HepG2 (cell line): ENCODE measurements around the gene NFS1. TPM values are rescaled to one million over a fixed set of nuclear protein-coding genes. Genes with fewer than 3 reads are reported as not detected.

Source experiments
- AGO2 ChIP-seq: fragments of 200-400 bp; formaldehyde crosslinking; optimal IDR thresholded peaks from 2 replicates; pipeline ENCODE3; 2017; ENCODE audit warnings: mild to moderate bottlenecking, low read depth, low read length, moderate library complexity
- CREBL2 ChIP-seq: sonication (generic); formaldehyde crosslinking; IDR thresholded peaks from 2 replicates; pipeline ENCODE4 v1.8.1; 2023; ENCODE audit warnings: missing genetic modification reagents, mild to moderate bottlenecking, borderline replicate concordance
- HOMEZ ChIP-seq: IDR thresholded peaks from 2 replicates; pipeline ENCODE4 v1.6.1; 2016; ENCODE audit warnings: low read depth
- IRX3 ChIP-seq: sonication (generic); formaldehyde crosslinking; IDR thresholded peaks from 2 replicates; pipeline ENCODE4 v1.8.1; 2023; ENCODE audit warnings: mild to moderate bottlenecking, low read depth, missing genetic modification reagents, borderline replicate concordance
- KDM4B ChIP-seq: sonication (generic); formaldehyde crosslinking; IDR thresholded peaks from 2 replicates; pipeline ENCODE4 v1.4.0; 2020; ENCODE audit warnings: missing genetic modification reagents
- SNAPC5 ChIP-seq: sonication (generic); formaldehyde crosslinking; IDR thresholded peaks from 2 replicates; pipeline ENCODE4 v1.8.1; 2023; ENCODE audit warnings: mild to moderate bottlenecking, missing genetic modification reagents, borderline replicate concordance
- TGIF2 ChIP-seq: IDR thresholded peaks from 2 replicates; pipeline ENCODE4 v1.6.1; 2016; ENCODE audit warnings: control low read depth, missing compliant biosample characterization
- ZHX2 ChIP-seq, 2 experiments: sonication (generic) in 1 of 2; formaldehyde crosslinking in 1 of 2; IDR thresholded peaks; 2 replicates each; pipeline versions ENCODE4 v1.6.1 to v1.9.0; 2014 to 2022; ENCODE audit warnings: antibody characterized with exemption in 1 of 2, borderline replicate concordance in 1 of 2, inconsistent platforms in 1 of 2, low read depth in 1 of 2, missing genetic modification reagents in 1 of 2
- ZNF34 ChIP-seq: sonication (generic); formaldehyde crosslinking; IDR thresholded peaks from 2 replicates; pipeline ENCODE4 v1.4.0; 2020; ENCODE audit warnings: mild to moderate bottlenecking, missing genetic modification reagents, borderline replicate concordance
- ZNF354B ChIP-seq: sonication (generic); formaldehyde crosslinking; IDR thresholded peaks from 2 replicates; pipeline ENCODE4 v1.8.0; 2022; ENCODE audit warnings: mild to moderate bottlenecking, missing genetic modification reagents
- ZNF547 ChIP-seq: sonication (generic); formaldehyde crosslinking; IDR thresholded peaks from 2 replicates; pipeline ENCODE4 v1.5.1; 2020; ENCODE audit warnings: mild to moderate bottlenecking, missing genetic modification reagents
- ZNF572 ChIP-seq: sonication (generic); formaldehyde crosslinking; IDR thresholded peaks from 2 replicates; pipeline ENCODE4 v1.5.1; 2020; ENCODE audit warnings: mild to moderate bottlenecking, missing genetic modification reagents
- ZNF619 ChIP-seq: sonication (generic); formaldehyde crosslinking; IDR thresholded peaks from 2 replicates; pipeline ENCODE4 v1.4.0; 2020; ENCODE audit warnings: mild to moderate bottlenecking, missing genetic modification reagents
- ZNF768 ChIP-seq: sonication (generic); formaldehyde crosslinking; IDR thresholded peaks from 2 replicates; pipeline ENCODE4 v1.4.0; 2020; ENCODE audit warnings: missing genetic modification reagents
- ZNF850 ChIP-seq: sonication (generic); formaldehyde crosslinking; conservative IDR thresholded peaks from 2 replicates; pipeline ENCODE4 v1.9.0; 2021; ENCODE audit warnings: mild to moderate bottlenecking, missing genetic modification reagents
- ZSCAN21 ChIP-seq: sonication (generic); formaldehyde crosslinking; IDR thresholded peaks from 2 replicates; pipeline ENCODE4 v1.8.0; 2022; ENCODE audit warnings: mild to moderate bottlenecking, missing genetic modification reagents, moderate library complexity, borderline replicate concordance
- polyA plus RNA-seq, 8 experiments: library from polyadenylated mRNA; depleted of rRNA in 3 of 8; stranded (reverse) in 7 of 8; unstranded in 1 of 8; fragments of >200 nt; fragmentation: Illumina TruSeq in 4 of 8; extraction: Trizol in 4 of 8; gene quantifications; 2 replicates each; pipeline versions ENCODE4 v1.2.1 to v1.2.3, GENCODE V29; 2011 to 2016; ENCODE audit warnings: low read depth in 4 of 8, missing spikeins in 1 of 8, mixed read lengths in 1 of 8; ENCODE audit not compliant: insufficient read depth in 1 of 8
- total RNA-seq, 5 experiments: library from RNA; depleted of rRNA; stranded (reverse); fragments of >200 nt; fragmentation: Illumina TruSeq; extraction: Trizol; gene quantifications; 2 replicates each; pipeline ENCODE4 v1.2.3, GENCODE V29; 2016; ENCODE audit warnings: low read depth in 1 of 5

NFS1 gene
- total and polyA plus RNA-seq, 2 of the 13 experiments (the other 11 are each of a cell fraction or from before 2014, with no cell fraction given) = 65.9 to 88.1 TPM

- TF ChIP-seq ZNF768 (CRISPR knock-in tag) = peak; percentile 37; the same call in 1 of the 2 replicates
- TF ChIP-seq SNAPC5 (CRISPR knock-in tag) = no peak; the same call in 1 of the 2 replicates
- no peak for TF ChIP-seq ZNF619 (CRISPR knock-in tag)
- 0 out of 2 replicates have a peak, but pooled peaks have one; percentile 45 for TF ChIP-seq ZNF354B
- TF ChIP-seq ZNF850 (CRISPR knock-in tag) = no peak
- TF ChIP-seq AGO2 = peak; percentile 56
- 0 out of 2 replicates have a peak, but pooled peaks have one; percentile 41 for TF ChIP-seq IRX3 (CRISPR knock-in tag)
- TF ChIP-seq ZSCAN21 (CRISPR knock-in tag) = peak; percentile 33; the same call in 1 of the 2 replicates
- no peak for TF ChIP-seq ZNF572
- no peak for TF ChIP-seq ZHX2 (IDR thresholded peaks at IDR 0.05; ENCODE audit: low read depth)
- TF ChIP-seq ZHX2 (CRISPR knock-in tag; IDR thresholded peaks at IDR 0.05; ENCODE audit: borderline replicate concordance) = no peak
- no peak for TF ChIP-seq ZNF34 (CRISPR knock-in tag)
- no peak for TF ChIP-seq ZNF547 (CRISPR knock-in tag)
- no peak for TF ChIP-seq KDM4B (CRISPR knock-in tag)
- TF ChIP-seq CREBL2 = no peak
- TF ChIP-seq HOMEZ (CRISPR knock-in tag) = no peak
- no peak for TF ChIP-seq TGIF2
Measured at GRCh38 chr20:35626386-35627001, 72.7 kb downstream of the NFS1 start (continued).
